ENCODE measurements around the gene CDHR3. TPM values are rescaled to one million over a fixed set of nuclear protein-coding genes. Genes with fewer than 3 reads are reported as not detected.

CDHR3 gene
- total RNA-seq, 1 donor from 2014 or later: 1.4 TPM

DNA sequence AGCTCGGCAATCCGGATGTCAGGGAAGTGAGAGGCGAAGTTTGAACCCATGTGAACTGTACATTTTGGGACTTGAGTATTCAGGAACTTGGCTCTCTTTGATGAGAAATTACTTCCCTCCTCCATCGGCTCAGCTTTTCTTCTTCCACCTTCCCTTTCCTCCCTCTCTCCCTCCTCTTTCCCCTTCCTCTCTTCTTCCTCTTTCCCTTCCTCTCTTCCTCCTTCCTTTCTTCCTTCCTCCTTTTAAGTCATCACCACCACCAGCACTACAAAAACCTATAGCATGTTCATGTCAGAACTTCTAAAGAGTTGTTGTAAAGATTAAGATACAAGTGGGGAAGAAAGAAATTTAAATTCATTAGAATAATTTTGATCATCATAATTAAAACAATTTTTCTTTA lies 31.9 kb upstream of the CDHR3 start:
- H4K20me1 ChIP-seq (ENCODE audit: low read depth): no peaks in the 10 kb centered on the region
- Mint-ChIP-seq H3K36me3 (no peaks in the 10 kb centered on the region), H3K27me3 (ENCODE audit: insufficient read depth, low read depth) (peaks cover 7% of the 10 kb centered on the region), H3K27ac (no peak overlapping the region), H3K4me1 (peaks cover 10% of the 10 kb centered on the region), H3K9me3 (no peaks in the 10 kb centered on the region), H3K4me3 (no peak overlapping the region)
- peaks cover 9% of the 10 kb centered on the region for H3K4me1 ChIP-seq
- no peak overlapping the region for H3K9ac ChIP-seq
- H3K4me2 ChIP-seq: no peak overlapping the region
- no peaks in the 10 kb centered on the region for H3K79me2 ChIP-seq (ENCODE audit: low read depth)
- no peaks in the 10 kb centered on the region for H3F3A ChIP-seq (ENCODE audit: low read depth)
- no peaks in the 10 kb centered on the region for H3K27me3 ChIP-seq
- no peak overlapping the region for H2AFZ ChIP-seq (replicated peaks)
- no peaks in the 10 kb centered on the region for H3K36me3 ChIP-seq
- no peak for DNase-seq (ENCODE audit: low spot score)
- no peak overlapping the region for H3K4me3 ChIP-seq
- TF ChIP-seq EZH2phosphoT487 (IDR thresholded peaks at IDR 0.05) (no peak), CTCF (IDR thresholded peaks at IDR 0.05) (no peak), EZH2 (IDR thresholded peaks at IDR 0.05) (no peak)
- no peak overlapping the region for H3K27ac ChIP-seq
- H3K9me3 ChIP-seq (ENCODE audit: low read depth): no peaks in the 10 kb centered on the region

GRCh38 chr7:105932835-105933477 lies 30.1 kb upstream of the CDHR3 start:
- no peaks in the 10 kb centered on the region for H3F3A ChIP-seq (ENCODE audit: low read depth)
- H3K9me3 Mint-ChIP-seq: no peaks in the 10 kb centered on the region

GRCh38 chr7:105934572-105935185 lies 28.4 kb upstream of the CDHR3 start:
- Mint-ChIP-seq H3K9me3 (no peaks in the 10 kb centered on the region), H3K4me1 (peaks cover 10% of the 10 kb centered on the region), H3K27me3 (ENCODE audit: insufficient read depth, low read depth) (peaks cover 8% of the 10 kb centered on the region), H3K36me3 (no peaks in the 10 kb centered on the region), H3K4me3 (no peak overlapping the region), H3K27ac (no peak overlapping the region)
- H4K20me1 ChIP-seq (ENCODE audit: low read depth): no peaks in the 10 kb centered on the region
- no peaks in the 10 kb centered on the region for H3K27me3 ChIP-seq
- H3K9ac ChIP-seq: no peak overlapping the region
- no peaks in the 10 kb centered on the region for H3K9me3 ChIP-seq (ENCODE audit: low read depth)
- H3K27ac ChIP-seq: no peak overlapping the region
- no peak overlapping the region for H3K4me3 ChIP-seq
- H3K36me3 ChIP-seq: no peaks in the 10 kb centered on the region
- TF ChIP-seq EZH2phosphoT487 (IDR thresholded peaks at IDR 0.05): no peak
- TF ChIP-seq EZH2 (IDR thresholded peaks at IDR 0.05): no peak
- TF ChIP-seq CTCF (IDR thresholded peaks at IDR 0.05): peak; percentile 51
- no peaks in the 10 kb centered on the region for H3F3A ChIP-seq (ENCODE audit: low read depth)
- peak; percentile 53 for DNase-seq (ENCODE audit: low spot score)
- H3K4me2 ChIP-seq: no peak overlapping the region
- H3K79me2 ChIP-seq (ENCODE audit: low read depth): no peaks in the 10 kb centered on the region
- H2AFZ ChIP-seq (replicated peaks): no peak overlapping the region
- peaks cover 9% of the 10 kb centered on the region for H3K4me1 ChIP-seq

More at GRCh38 chr7:105932835-105933477, 30.1 kb upstream of the CDHR3 start:
- H4K20me1 ChIP-seq (ENCODE audit: low read depth): no peaks in the 10 kb centered on the region
- H3K27ac ChIP-seq: no peak overlapping the region
- Mint-ChIP-seq H3K27ac (no peak overlapping the region), H3K4me3 (no peak overlapping the region), H3K4me1 (peaks cover 10% of the 10 kb centered on the region), H3K27me3 (ENCODE audit: insufficient read depth, low read depth) (peaks cover 10% of the 10 kb centered on the region), H3K36me3 (no peaks in the 10 kb centered on the region)
- DNase-seq (ENCODE audit: low spot score): peak; percentile 53
- TF ChIP-seq EZH2 (IDR thresholded peaks at IDR 0.05): no peak
- no peak for TF ChIP-seq CTCF (IDR thresholded peaks at IDR 0.05)
- no peak for TF ChIP-seq EZH2phosphoT487 (IDR thresholded peaks at IDR 0.05)
- H2AFZ ChIP-seq (replicated peaks): no peak overlapping the region
- no peaks in the 10 kb centered on the region for H3K36me3 ChIP-seq
- H3K4me3 ChIP-seq: no peak overlapping the region
- H3K79me2 ChIP-seq (ENCODE audit: low read depth): no peaks in the 10 kb centered on the region
- H3K4me1 ChIP-seq: peaks cover 9% of the 10 kb centered on the region
- no peaks in the 10 kb centered on the region for H3K9me3 ChIP-seq (ENCODE audit: low read depth)
- H3K27me3 ChIP-seq: no peaks in the 10 kb centered on the region
- H3K9ac ChIP-seq: no peak overlapping the region
- no peak overlapping the region for H3K4me2 ChIP-seq

All from neural progenitor cell (in vitro differentiated cells).